ENCODE measurements around the gene EOLA2. TPM values are rescaled to one million over a fixed set of nuclear protein-coding genes. Genes with fewer than 3 reads are reported as not detected.

EOLA2 gene
- polyA plus RNA-seq, 1 donor from 2014 or later: 21.7 TPM

DNA sequence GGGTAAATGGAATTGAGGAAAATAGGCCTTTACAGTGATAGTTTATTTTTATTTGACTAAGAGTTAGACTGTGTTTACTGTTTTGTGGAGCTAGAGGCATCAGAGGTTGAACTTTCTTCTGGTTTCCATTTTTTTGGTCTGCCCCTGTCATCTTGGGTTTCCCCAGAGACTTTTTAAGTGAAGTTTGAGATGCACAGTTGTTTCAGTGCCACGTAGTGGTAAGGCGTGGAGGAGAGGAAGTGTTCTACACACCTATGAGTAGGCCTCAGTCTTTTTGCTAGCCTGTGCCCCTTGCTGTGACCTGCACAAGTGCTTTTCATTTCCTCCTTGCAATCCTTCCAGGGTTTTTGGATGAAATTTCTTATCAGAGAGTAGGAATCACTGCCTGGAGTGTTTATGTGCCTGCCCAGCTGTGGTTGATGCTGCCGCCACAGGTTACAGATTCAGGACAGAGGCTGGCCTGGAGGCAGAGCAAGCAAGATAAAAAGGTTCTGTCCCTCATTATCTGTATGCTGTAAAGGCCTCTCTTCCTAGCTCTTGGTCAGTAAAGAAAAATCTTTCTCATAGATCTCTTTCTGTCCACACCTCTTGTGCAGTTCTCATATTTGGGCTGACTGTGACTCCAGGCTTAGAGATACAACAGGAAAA lies 21.4 kb downstream of the EOLA2 start:
- no peak for TF ChIP-seq SMC3 (conservative IDR thresholded peaks at IDR 0.05; ENCODE audit: poor library complexity)
- no peak for TF ChIP-seq TAF1 (IDR thresholded peaks at IDR 0.05; ENCODE audit: low read depth)
- no peak for TF ChIP-seq RAD21 (conservative IDR thresholded peaks at IDR 0.05)
- no peak for TF ChIP-seq EZH2 (IDR thresholded peaks at IDR 0.05; ENCODE audit: borderline replicate concordance, insufficient read depth, low read length, poor library complexity, severe bottlenecking)
- no peak for TF ChIP-seq EP300 (conservative IDR thresholded peaks at IDR 0.05; ENCODE audit: poor library complexity, severe bottlenecking)
- TF ChIP-seq MXI1 (conservative IDR thresholded peaks at IDR 0.05; ENCODE audit: poor library complexity, severe bottlenecking): no peak
- TF ChIP-seq, protein P1, sequence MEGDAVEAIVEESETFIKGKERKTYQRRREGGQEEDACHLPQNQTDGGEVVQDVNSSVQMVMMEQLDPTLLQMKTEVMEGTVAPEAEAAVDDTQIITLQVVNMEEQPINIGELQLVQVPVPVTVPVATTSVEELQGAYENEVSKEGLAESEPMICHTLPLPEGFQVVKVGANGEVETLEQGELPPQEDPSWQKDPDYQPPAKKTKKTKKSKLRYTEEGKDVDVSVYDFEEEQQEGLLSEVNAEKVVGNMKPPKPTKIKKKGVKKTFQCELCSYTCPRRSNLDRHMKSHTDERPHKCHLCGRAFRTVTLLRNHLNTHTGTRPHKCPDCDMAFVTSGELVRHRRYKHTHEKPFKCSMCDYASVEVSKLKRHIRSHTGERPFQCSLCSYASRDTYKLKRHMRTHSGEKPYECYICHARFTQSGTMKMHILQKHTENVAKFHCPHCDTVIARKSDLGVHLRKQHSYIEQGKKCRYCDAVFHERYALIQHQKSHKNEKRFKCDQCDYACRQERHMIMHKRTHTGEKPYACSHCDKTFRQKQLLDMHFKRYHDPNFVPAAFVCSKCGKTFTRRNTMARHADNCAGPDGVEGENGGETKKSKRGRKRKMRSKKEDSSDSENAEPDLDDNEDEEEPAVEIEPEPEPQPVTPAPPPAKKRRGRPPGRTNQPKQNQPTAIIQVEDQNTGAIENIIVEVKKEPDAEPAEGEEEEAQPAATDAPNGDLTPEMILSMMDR (IDR thresholded peaks at IDR 0.05; ENCODE audit: poor library complexity, severe bottlenecking): no peak
- no peak for TF ChIP-seq POLR2AphosphoS5 (IDR thresholded peaks at IDR 0.05)
- TF ChIP-seq, protein P2, sequence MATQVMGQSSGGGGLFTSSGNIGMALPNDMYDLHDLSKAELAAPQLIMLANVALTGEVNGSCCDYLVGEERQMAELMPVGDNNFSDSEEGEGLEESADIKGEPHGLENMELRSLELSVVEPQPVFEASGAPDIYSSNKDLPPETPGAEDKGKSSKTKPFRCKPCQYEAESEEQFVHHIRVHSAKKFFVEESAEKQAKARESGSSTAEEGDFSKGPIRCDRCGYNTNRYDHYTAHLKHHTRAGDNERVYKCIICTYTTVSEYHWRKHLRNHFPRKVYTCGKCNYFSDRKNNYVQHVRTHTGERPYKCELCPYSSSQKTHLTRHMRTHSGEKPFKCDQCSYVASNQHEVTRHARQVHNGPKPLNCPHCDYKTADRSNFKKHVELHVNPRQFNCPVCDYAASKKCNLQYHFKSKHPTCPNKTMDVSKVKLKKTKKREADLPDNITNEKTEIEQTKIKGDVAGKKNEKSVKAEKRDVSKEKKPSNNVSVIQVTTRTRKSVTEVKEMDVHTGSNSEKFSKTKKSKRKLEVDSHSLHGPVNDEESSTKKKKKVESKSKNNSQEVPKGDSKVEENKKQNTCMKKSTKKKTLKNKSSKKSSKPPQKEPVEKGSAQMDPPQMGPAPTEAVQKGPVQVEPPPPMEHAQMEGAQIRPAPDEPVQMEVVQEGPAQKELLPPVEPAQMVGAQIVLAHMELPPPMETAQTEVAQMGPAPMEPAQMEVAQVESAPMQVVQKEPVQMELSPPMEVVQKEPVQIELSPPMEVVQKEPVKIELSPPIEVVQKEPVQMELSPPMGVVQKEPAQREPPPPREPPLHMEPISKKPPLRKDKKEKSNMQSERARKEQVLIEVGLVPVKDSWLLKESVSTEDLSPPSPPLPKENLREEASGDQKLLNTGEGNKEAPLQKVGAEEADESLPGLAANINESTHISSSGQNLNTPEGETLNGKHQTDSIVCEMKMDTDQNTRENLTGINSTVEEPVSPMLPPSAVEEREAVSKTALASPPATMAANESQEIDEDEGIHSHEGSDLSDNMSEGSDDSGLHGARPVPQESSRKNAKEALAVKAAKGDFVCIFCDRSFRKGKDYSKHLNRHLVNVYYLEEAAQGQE (IDR thresholded peaks at IDR 0.05; ENCODE audit: borderline replicate concordance): no peak
- no peaks in the 10 kb centered on the region for H4K20me1 ChIP-seq (ENCODE audit: insufficient read depth)
- H3K27me3 ChIP-seq (ENCODE audit: insufficient read depth, low read depth, low read length): no peaks in the 10 kb centered on the region
- no peak overlapping the region for H3K4me2 ChIP-seq (ENCODE audit: low read length)
- H3K9ac ChIP-seq (ENCODE audit: low read length): no peak overlapping the region
- no peaks in the 10 kb centered on the region for H3F3A ChIP-seq (ENCODE audit: insufficient read depth, low read length, poor library complexity, severe bottlenecking)
- H3K9me2 ChIP-seq (ENCODE audit: insufficient read depth, low read length): no peaks in the 10 kb centered on the region
- no peaks in the 10 kb centered on the region for H3K79me2 ChIP-seq (replicated peaks; ENCODE audit: insufficient read depth, low read length)
- no peaks in the 10 kb centered on the region for H3K36me3 ChIP-seq (ENCODE audit: insufficient read depth, low read length)
- no peak overlapping the region for H3K27ac ChIP-seq (ENCODE audit: low read length)
- no peak overlapping the region for H3K4me3 ChIP-seq (ENCODE audit: low read length)
- no peaks in the 10 kb centered on the region for H3K9me3 ChIP-seq (ENCODE audit: low read length)
- no peak overlapping the region for H2AFZ ChIP-seq (ENCODE audit: low read depth, low read length)

DNA sequence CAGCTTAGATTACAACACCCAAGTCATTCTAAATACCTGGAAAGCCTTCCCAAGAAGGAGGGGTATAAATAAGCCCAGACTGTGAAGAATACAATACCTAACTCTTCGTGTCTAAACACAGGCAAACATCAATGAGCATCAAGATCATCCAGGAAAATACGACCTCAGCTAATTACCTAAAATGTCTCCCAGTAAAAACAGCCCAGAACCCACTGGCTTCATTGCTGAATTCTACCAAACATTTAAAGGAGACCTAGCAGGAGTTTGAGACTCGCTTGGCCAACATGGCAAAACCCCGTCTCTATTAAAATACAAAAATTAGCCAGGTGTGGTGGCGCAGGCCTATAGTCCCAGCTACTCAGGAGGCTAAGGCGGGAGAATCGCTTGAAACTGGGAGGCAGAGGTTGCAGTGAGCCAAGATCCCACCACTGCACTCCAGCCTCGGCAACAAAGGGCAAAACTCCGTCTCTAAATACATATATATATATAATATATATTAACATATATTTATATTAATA lies 28.1 kb downstream of the EOLA2 start:
- no peak overlapping the region for H2AFZ ChIP-seq (ENCODE audit: low read depth, low read length)
- H3K4me2 ChIP-seq (ENCODE audit: low read length): no peak overlapping the region
- H3K27ac ChIP-seq (ENCODE audit: low read length): no peak overlapping the region
- no peak overlapping the region for H3K4me3 ChIP-seq (ENCODE audit: low read length)
- H3K9me2 ChIP-seq (ENCODE audit: insufficient read depth, low read length): no peaks in the 10 kb centered on the region
- H3K9ac ChIP-seq (ENCODE audit: low read length): no peak overlapping the region
- H3K79me2 ChIP-seq (replicated peaks; ENCODE audit: insufficient read depth, low read length): no peaks in the 10 kb centered on the region
- H3K9me3 ChIP-seq (ENCODE audit: low read length): no peaks in the 10 kb centered on the region
- TF ChIP-seq MXI1 (conservative IDR thresholded peaks at IDR 0.05; ENCODE audit: poor library complexity, severe bottlenecking): no peak
- TF ChIP-seq, protein P2 (IDR thresholded peaks at IDR 0.05; ENCODE audit: borderline replicate concordance): no peak
- no peak for TF ChIP-seq RAD21 (conservative IDR thresholded peaks at IDR 0.05)
- TF ChIP-seq, protein P1 (IDR thresholded peaks at IDR 0.05; ENCODE audit: poor library complexity, severe bottlenecking): no peak
- no peak for TF ChIP-seq POLR2AphosphoS5 (IDR thresholded peaks at IDR 0.05)
- no peak for TF ChIP-seq EP300 (conservative IDR thresholded peaks at IDR 0.05; ENCODE audit: poor library complexity, severe bottlenecking)
- no peak for TF ChIP-seq SMC3 (conservative IDR thresholded peaks at IDR 0.05; ENCODE audit: poor library complexity)
- TF ChIP-seq EZH2 (IDR thresholded peaks at IDR 0.05; ENCODE audit: borderline replicate concordance, insufficient read depth, low read length, poor library complexity, severe bottlenecking): no peak
- no peaks in the 10 kb centered on the region for H3K36me3 ChIP-seq (ENCODE audit: insufficient read depth, low read length)
- H3F3A ChIP-seq (ENCODE audit: insufficient read depth, low read length, poor library complexity, severe bottlenecking): no peaks in the 10 kb centered on the region
- H4K20me1 ChIP-seq (ENCODE audit: insufficient read depth): no peaks in the 10 kb centered on the region
- H3K27me3 ChIP-seq (ENCODE audit: insufficient read depth, low read depth, low read length): no peaks in the 10 kb centered on the region
